ENCODE results near the gene SMAD3. TPM values are rescaled to one million over a fixed set of nuclear protein-coding genes. Genes with fewer than 3 reads are reported as not detected.

SMAD3 gene
- polyA plus RNA-seq, 1 donor from 2014 or later: 1.0 TPM

GRCh38 chr15:67168694-67169093 lies 103.3 kb downstream of the SMAD3 start:
- Histone ChIP-seq H2AFZ (ENCODE audit: low read depth, low read length) (no peak overlapping the region), H3K4me3 (ENCODE audit: low read length) (no peak overlapping the region), H3K9ac (ENCODE audit: low read length) (no peak overlapping the region), H3K27me3 (ENCODE audit: insufficient read depth, low read depth, low read length) (no peaks in the 10 kb centered on the region), H3K79me2 (replicated peaks; ENCODE audit: insufficient read depth, low read length) (no peaks in the 10 kb centered on the region), H3K36me3 (ENCODE audit: insufficient read depth, low read length) (no peaks in the 10 kb centered on the region), H3K9me3 (ENCODE audit: low read length) (no peaks in the 10 kb centered on the region), H3K9me2 (ENCODE audit: insufficient read depth, low read length) (no peaks in the 10 kb centered on the region), H3F3A (ENCODE audit: insufficient read depth, low read length, poor library complexity, severe bottlenecking) (no peaks in the 10 kb centered on the region), H4K20me1 (ENCODE audit: insufficient read depth) (no peaks in the 10 kb centered on the region), H3K4me2 (ENCODE audit: low read length) (no peak overlapping the region), H3K27ac (ENCODE audit: low read length) (no peak overlapping the region)
- no peak for TF ChIP-seq TAF1 (IDR thresholded peaks at IDR 0.05; ENCODE audit: low read depth)
- TF ChIP-seq POLR2AphosphoS5 (IDR thresholded peaks at IDR 0.05): no peak

- H3K79me2 ChIP-seq (replicated peaks; ENCODE audit: insufficient read depth, low read length): no peaks in the 10 kb centered on the region
- no peaks in the 10 kb centered on the region for H3K9me3 ChIP-seq (ENCODE audit: low read length)
- no peaks in the 10 kb centered on the region for H3F3A ChIP-seq (ENCODE audit: insufficient read depth, low read length, poor library complexity, severe bottlenecking)
- H4K20me1 ChIP-seq (ENCODE audit: insufficient read depth): no peaks in the 10 kb centered on the region
- TF ChIP-seq MXI1 (conservative IDR thresholded peaks at IDR 0.05; ENCODE audit: poor library complexity, severe bottlenecking) (no peak), SMC3 (conservative IDR thresholded peaks at IDR 0.05; ENCODE audit: poor library complexity) (no peak), TAF1 (IDR thresholded peaks at IDR 0.05; ENCODE audit: low read depth) (no peak), RAD21 (conservative IDR thresholded peaks at IDR 0.05) (no peak), EP300 (conservative IDR thresholded peaks at IDR 0.05; ENCODE audit: poor library complexity, severe bottlenecking) (no peak), REST (IDR thresholded peaks at IDR 0.05; ENCODE audit: borderline replicate concordance) (no peak), POLR2AphosphoS5 (IDR thresholded peaks at IDR 0.05) (no peak), CTCF (IDR thresholded peaks at IDR 0.05; ENCODE audit: poor library complexity, severe bottlenecking) (no peak), EZH2 (IDR thresholded peaks at IDR 0.05; ENCODE audit: borderline replicate concordance, insufficient read depth, low read length, poor library complexity, severe bottlenecking) (no peak)
- no peak overlapping the region for H3K9ac ChIP-seq (ENCODE audit: low read length)
- no peaks in the 10 kb centered on the region for H3K27me3 ChIP-seq (ENCODE audit: insufficient read depth, low read depth, low read length)
- H2AFZ ChIP-seq (ENCODE audit: low read depth, low read length): no peak overlapping the region
- H3K36me3 ChIP-seq (ENCODE audit: insufficient read depth, low read length): no peaks in the 10 kb centered on the region
- H3K27ac ChIP-seq (ENCODE audit: low read length): no peak overlapping the region
- H3K9me2 ChIP-seq (ENCODE audit: insufficient read depth, low read length): no peaks in the 10 kb centered on the region
- no peak overlapping the region for H3K4me3 ChIP-seq (ENCODE audit: low read length)
- no peak overlapping the region for H3K4me2 ChIP-seq (ENCODE audit: low read length)
Measured at GRCh38 chr15:67170143-67170925, 104.9 kb downstream of the SMAD3 start.

Measured in neural cell (in vitro differentiated cells).